Ascending aorta (tissue), 2 donors: ENCODE data around the gene TMEM163. TPM values are rescaled to one million over a fixed set of nuclear protein-coding genes. Genes with fewer than 3 reads are reported as not detected.

Source experiments
- DNase-seq, 2 donors: peaks; one replicate each; pipeline ENCODE4 v3.0.0-alpha.2; 2019; ENCODE audit warnings: low spot score in 2 of 2
- H3K27ac ChIP-seq, 2 donors: fragments of 200-600 bp; sonication (generic); one replicate each; pipeline ENCODE4 v1.5.1; 2016 to 2017; ENCODE audit warnings: mild to moderate bottlenecking in 1 of 2
- H3K27me3 ChIP-seq: fragments of 200-600 bp; sonication (generic); one replicate; pipeline ENCODE4 v1.5.1; 2017
- H3K36me3 ChIP-seq, 2 donors: fragments of 200-600 bp; sonication (generic); one replicate each; pipeline ENCODE4 v1.5.1; 2016
- H3K4me1 ChIP-seq, 2 donors: fragments of 200-600 bp; sonication (generic); one replicate each; pipeline ENCODE4 v1.5.1; 2016 to 2017; ENCODE audit warnings: mild to moderate bottlenecking in 1 of 2
- H3K4me3 ChIP-seq, 2 donors: fragments of 200-600 bp; sonication (generic); one replicate each; pipeline ENCODE4 v1.5.1; 2016 to 2017; ENCODE audit warnings: mild to moderate bottlenecking in 1 of 2
- H3K9me3 ChIP-seq, 2 donors: fragments of 200-600 bp; sonication (generic); one replicate each; pipeline ENCODE4 v1.5.1; 2016
- CTCF ChIP-seq, 3 experiments: fragments of 200-600 bp in 2 of 3; fragments of 450-650 bp in 1 of 3; sonication (generic) in 2 of 3; IDR thresholded peaks; one replicate each; pipeline ENCODE4 v1.5.1; 2016 to 2019; ENCODE audit warnings: antibody characterized with exemption in 3 of 3, mild to moderate bottlenecking in 1 of 3, moderate library complexity in 1 of 3
- intact Hi-C: fragments of 100-400 bp; cut with DNase I; formaldehyde crosslinking; loops from one replicate; pipeline ENCODE4 v1.15.1; 2023
- total RNA-seq: library from RNA; depleted of rRNA; stranded (reverse); fragments of >200 nt; gene quantifications from one replicate; pipeline ENCODE4 v1.1.0, GENCODE V29; 2016

The TMEM163 gene
- total RNA-seq, 1 donor from 2014 or later = not detected

DNA sequence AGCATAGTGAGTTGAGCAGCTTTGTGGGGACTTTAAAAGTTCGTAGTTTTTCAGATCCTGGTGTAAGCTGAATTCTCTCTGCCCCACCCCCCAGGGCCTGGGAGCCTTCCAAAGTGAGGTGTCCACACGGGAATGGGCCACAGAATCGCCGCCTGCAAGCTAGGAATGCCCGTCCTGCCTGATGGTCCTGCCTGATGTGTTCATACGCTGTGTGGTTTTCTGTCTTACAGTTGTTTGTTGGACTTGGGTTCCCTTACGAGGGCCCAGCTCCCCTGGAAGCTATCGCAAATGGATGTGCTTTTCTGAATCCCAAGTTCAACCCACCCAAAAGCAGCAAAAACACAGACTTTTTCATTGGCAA lies 306.2 kb downstream of the TMEM163 start:
- intact Hi-C loops = loop anchor here (1.0 to 5.0 kb wide), 4 partner anchors 36 to 294 kb away; no protein-coding TSS in a partner anchor
- DNase-seq = no peak
- Histone ChIP-seq H3K9me3 (no peaks in the 10 kb centered on the region), H3K4me1 (peaks cover 3 to 6% of the 10 kb centered on the region in 2 donors), H3K27me3 (no peaks in the 10 kb centered on the region), H3K4me3 (no peak overlapping the region), H3K36me3 (no peaks in the 10 kb centered on the region), H3K27ac (no peak overlapping the region)
- no peak for TF ChIP-seq CTCF (IDR thresholded peaks at IDR 0.05)

DNA sequence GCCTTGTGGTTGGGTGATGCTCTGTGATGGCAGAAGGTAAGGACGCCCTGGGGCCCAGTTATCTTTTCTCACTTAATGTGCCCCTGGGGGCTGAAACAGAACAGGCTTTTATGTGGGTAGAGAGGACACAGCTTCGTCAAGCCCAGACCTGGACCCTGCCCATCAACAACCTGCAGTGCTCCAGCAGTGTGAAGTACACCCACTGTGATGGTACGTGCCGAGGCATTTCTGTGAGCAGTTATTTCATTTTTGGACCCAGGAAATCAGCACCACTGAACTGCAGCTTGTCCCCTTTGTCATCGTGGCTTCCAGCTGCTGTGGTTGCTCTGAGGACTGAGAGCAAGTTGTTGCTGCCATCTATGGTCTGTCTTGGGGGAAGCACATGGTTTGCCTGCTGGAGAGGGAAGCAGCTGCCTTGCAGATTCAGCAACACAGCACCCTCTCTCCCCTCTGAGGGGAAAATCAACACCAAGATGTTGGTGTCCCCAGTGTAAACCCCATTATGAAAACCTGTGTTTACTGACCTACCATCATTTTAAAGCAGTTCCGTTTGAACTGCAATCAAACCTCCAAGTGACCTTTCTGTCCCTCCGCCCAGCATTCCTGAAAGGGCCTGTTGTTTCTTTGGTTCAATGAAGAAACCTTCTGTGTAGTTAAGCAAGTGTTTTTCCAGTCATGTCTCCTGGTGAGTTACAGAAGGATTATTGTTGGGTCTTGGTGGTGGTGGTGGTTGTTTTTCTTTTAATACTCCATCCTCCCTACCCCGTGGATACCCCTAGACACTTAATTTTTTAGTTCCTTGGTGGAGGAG lies 306.8 kb downstream of the TMEM163 start:
- intact Hi-C loops = loop anchor here (1.0 to 5.0 kb wide), 4 partner anchors 36 to 294 kb away; no protein-coding TSS in a partner anchor
- TF ChIP-seq CTCF (IDR thresholded peaks at IDR 0.05) = peak; percentile 63 to 82 (median 71)
- H3K36me3 ChIP-seq = no peaks in the 10 kb centered on the region
- peak in 1 of 2 donors; percentile 84 for DNase-seq
- H3K4me3 ChIP-seq = no peak overlapping the region
- peaks cover 3 to 6% of the 10 kb centered on the region in 2 donors for H3K4me1 ChIP-seq
- no peaks in the 10 kb centered on the region for H3K27me3 ChIP-seq
- no peak overlapping the region for H3K27ac ChIP-seq
- no peaks in the 10 kb centered on the region for H3K9me3 ChIP-seq

DNA sequence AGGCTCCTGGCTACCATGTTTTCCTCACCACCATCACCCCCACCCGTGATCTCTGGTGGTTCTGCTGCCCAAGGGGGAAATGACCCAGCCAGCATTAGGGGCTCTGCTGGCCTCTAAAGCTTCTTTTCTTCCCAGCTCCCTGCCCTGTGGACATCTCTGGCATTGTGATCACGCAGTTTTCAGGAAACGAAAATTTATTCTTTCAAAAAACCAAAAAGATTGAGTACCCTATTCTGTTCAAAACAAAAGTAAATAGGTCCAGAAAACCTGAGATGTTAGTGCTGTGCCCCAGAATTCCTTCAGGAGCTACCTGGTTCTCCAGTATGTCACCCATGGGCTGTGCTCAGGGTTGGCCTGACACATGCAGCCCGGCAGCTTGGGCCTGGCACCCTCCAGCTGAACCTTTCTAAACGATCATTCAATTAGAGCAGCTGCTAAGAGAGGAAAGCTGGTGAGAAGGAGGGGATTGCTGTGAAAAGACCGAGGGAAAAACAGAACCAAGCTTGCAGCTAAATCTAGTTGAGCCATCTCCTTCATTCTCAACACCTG lies 307.4 kb downstream of the TMEM163 start:
- no peak for TF ChIP-seq CTCF (IDR thresholded peaks at IDR 0.05)
- H3K9me3 ChIP-seq = no peaks in the 10 kb centered on the region
- H3K27ac ChIP-seq = no peak overlapping the region
- H3K27me3 ChIP-seq = no peaks in the 10 kb centered on the region
- H3K4me3 ChIP-seq = no peak overlapping the region
- no peaks in the 10 kb centered on the region for H3K36me3 ChIP-seq
- intact Hi-C loops = loop anchor here (5.0 kb wide), 1 partner anchor 204 kb away; no protein-coding TSS in a partner anchor
- no peak for DNase-seq
- peaks cover 3 to 6% of the 10 kb centered on the region in 2 donors for H3K4me1 ChIP-seq

DNA sequence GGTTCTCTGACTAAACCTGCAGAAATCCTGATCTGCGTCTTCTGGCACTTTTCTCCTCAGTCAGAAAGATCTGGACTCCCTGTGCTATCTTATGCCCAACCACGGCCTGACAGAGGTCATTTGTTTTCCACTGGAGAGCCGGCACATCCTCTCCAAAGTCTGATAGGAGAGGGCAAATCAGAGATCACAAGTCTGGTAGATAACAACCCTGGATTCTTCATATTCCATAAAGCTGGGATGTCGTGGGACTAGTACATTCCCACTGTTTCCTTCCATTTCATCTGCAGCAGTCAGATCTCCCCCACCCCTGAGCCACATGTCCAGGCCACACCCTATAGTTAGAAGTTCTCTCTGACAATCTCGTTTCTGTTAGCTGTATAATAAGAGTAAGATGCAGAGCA lies 308.0 kb downstream of the TMEM163 start:
- no peak for TF ChIP-seq CTCF (IDR thresholded peaks at IDR 0.05)
- Histone ChIP-seq H3K4me3 (no peak overlapping the region), H3K27ac (no peak overlapping the region), H3K9me3 (no peaks in the 10 kb centered on the region), H3K36me3 (no peaks in the 10 kb centered on the region), H3K4me1 (peaks cover 3 to 6% of the 10 kb centered on the region in 2 donors), H3K27me3 (no peaks in the 10 kb centered on the region)
- intact Hi-C loops = loop anchor here (5.0 kb wide), 1 partner anchor 204 kb away; no protein-coding TSS in a partner anchor
- no peak for DNase-seq

- Histone ChIP-seq H3K4me1 (peaks cover 3 to 6% of the 10 kb centered on the region in 2 donors), H3K9me3 (no peaks in the 10 kb centered on the region), H3K36me3 (no peaks in the 10 kb centered on the region), H3K27ac (no peak overlapping the region), H3K27me3 (no peaks in the 10 kb centered on the region), H3K4me3 (no peak overlapping the region)
- no peak for DNase-seq
- intact Hi-C loops = loop anchor here (5.0 kb wide), 1 partner anchor 203 kb away; no protein-coding TSS in a partner anchor
- no peak for TF ChIP-seq CTCF (IDR thresholded peaks at IDR 0.05)
These were observed 308.8 kb downstream of the TMEM163 start for GRCh38 chr2:134410006-134410405.
